DOHH2 (cell line): ENCODE data around the gene SLX4IP.

Source experiments
- H3F3A ChIP-seq: fragments of 200-600 bp; sonication (generic), shearing (Covaris generic); 2 replicates; pipeline ENCODE4 v1.6.0; 2016; ENCODE audit warnings: antibody characterized with exemption, mild to moderate bottlenecking; ENCODE audit not compliant: control insufficient read depth, insufficient read depth
- H3K27ac ChIP-seq: fragments of 200-600 bp; sonication (generic); 2 replicates; pipeline ENCODE4 v1.5.1; 2014; ENCODE audit warnings: low read depth, mild to moderate bottlenecking, low read length, moderate library complexity
- H3K27me3 ChIP-seq: fragments of 200-600 bp; sonication (generic); 2 replicates; pipeline ENCODE4 v1.6.1; 2014; ENCODE audit warnings: mild to moderate bottlenecking, low read length, mixed read lengths; ENCODE audit not compliant: control insufficient read depth
- H3K36me3 ChIP-seq: fragments of 200-600 bp; sonication (generic); 2 replicates; pipeline ENCODE4 v1.6.1; 2014; ENCODE audit warnings: mild to moderate bottlenecking, low read length, moderate library complexity, mixed read lengths; ENCODE audit not compliant: control insufficient read depth
- H3K4me1 ChIP-seq: fragments of 200-600 bp; sonication (generic); 2 replicates; pipeline ENCODE4 v1.6.1; 2014; ENCODE audit warnings: mild to moderate bottlenecking, low read length, mixed read lengths; ENCODE audit not compliant: control insufficient read depth
- H3K4me2 ChIP-seq: fragments of 200-600 bp; sonication (generic); 2 replicates; pipeline ENCODE4 v1.6.0; 2014; ENCODE audit warnings: mild to moderate bottlenecking, low read length, moderate library complexity
- H3K4me3 ChIP-seq: fragments of 200-600 bp; sonication (generic); 2 replicates; pipeline ENCODE4 v1.5.1; 2014; ENCODE audit warnings: mild to moderate bottlenecking, low read length, mixed read lengths
- H3K79me2 ChIP-seq: fragments of 200-600 bp; sonication (generic); 2 replicates; pipeline ENCODE4 v1.6.1; 2014; ENCODE audit warnings: mild to moderate bottlenecking, low read length, mixed read lengths; ENCODE audit not compliant: control insufficient read depth
- H3K9me2 ChIP-seq: fragments of 200-600 bp; sonication (generic); replicated peaks from 2 replicates; pipeline ENCODE4 v1.6.1; 2014; ENCODE audit warnings: mild to moderate bottlenecking, low read length, mixed read lengths; ENCODE audit not compliant: control insufficient read depth
- H3K9me3 ChIP-seq: fragments of 200-600 bp; sonication (generic); 2 replicates; pipeline ENCODE4 v1.6.1; 2014; ENCODE audit warnings: antibody characterized with exemption, low read length, mixed read lengths; ENCODE audit not compliant: control insufficient read depth, insufficient read depth
- H4K20me1 ChIP-seq: fragments of 200-600 bp; sonication (generic); 2 replicates; pipeline ENCODE4 v1.6.0; 2014; ENCODE audit warnings: low read depth, mild to moderate bottlenecking, antibody characterized with exemption, low read length, moderate library complexity; ENCODE audit not compliant: control insufficient read depth, insufficient read depth
- EZH2phosphoT487 ChIP-seq: fragments of 200-600 bp; sonication (generic); IDR thresholded peaks from 2 replicates; pipeline ENCODE4 v1.6.1; 2017; ENCODE audit warnings: borderline replicate concordance, mild to moderate bottlenecking, antibody characterized with exemption, low read length, moderate library complexity, mixed read lengths
- TF ChIP-seq, protein P1 (sequence below): fragments of 200-600 bp; sonication (generic); IDR thresholded peaks from one replicate; pipeline ENCODE4 v1.5.1; 2014; ENCODE audit warnings: antibody characterized with exemption, mild to moderate bottlenecking, low read depth, low read length; ENCODE audit not compliant: poor library complexity, severe bottlenecking

SLX4IP gene

DNA sequence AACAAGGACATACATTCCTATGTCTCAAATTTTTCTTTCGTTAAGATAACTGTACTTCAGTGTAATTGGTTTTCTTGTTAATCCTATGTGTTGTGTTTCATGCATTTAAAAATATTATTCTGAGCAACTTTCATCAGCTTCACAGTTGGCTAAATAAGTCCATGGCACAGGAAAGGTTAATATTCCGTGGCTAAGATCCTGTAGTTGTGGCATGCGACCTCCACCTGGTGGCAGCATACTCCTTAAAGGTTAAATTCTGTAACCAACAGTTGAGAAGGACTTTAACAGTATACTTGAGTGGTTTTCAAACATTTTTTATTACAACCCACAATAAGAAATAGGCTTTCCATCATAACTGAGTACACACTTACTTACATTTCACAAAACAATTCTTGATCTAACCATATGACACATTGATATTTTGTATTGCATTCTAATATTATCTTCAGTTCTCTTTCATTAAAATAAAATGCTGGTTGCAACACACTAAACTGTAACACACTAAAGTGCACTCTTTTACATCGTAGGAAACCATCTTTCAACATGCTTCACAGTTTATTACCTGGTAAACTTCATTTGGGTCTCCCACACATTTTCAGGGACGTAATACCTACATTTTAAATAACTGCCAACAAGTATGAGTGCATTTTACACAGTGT lies 118.3 kb downstream of the SLX4IP start:
- Histone ChIP-seq H3K4me3 (no peak overlapping the region), H3K4me1 (peaks cover 15% of the 10 kb centered on the region), H3K79me2 (peaks cover 6% of the 10 kb centered on the region; the same call in 1 of the 2 replicates), H3K27me3 (no peaks in the 10 kb centered on the region), H3F3A (no peaks in the 10 kb centered on the region), H3K27ac (no peak overlapping the region), H3K9me2 (no peaks in the 10 kb centered on the region), H3K36me3 (no peaks in the 10 kb centered on the region; the same call in 1 of the 2 replicates), H4K20me1 (no peaks in the 10 kb centered on the region), H3K9me3 (no peaks in the 10 kb centered on the region), H3K4me2 (no peak overlapping the region)
- TF ChIP-seq, protein P1, sequence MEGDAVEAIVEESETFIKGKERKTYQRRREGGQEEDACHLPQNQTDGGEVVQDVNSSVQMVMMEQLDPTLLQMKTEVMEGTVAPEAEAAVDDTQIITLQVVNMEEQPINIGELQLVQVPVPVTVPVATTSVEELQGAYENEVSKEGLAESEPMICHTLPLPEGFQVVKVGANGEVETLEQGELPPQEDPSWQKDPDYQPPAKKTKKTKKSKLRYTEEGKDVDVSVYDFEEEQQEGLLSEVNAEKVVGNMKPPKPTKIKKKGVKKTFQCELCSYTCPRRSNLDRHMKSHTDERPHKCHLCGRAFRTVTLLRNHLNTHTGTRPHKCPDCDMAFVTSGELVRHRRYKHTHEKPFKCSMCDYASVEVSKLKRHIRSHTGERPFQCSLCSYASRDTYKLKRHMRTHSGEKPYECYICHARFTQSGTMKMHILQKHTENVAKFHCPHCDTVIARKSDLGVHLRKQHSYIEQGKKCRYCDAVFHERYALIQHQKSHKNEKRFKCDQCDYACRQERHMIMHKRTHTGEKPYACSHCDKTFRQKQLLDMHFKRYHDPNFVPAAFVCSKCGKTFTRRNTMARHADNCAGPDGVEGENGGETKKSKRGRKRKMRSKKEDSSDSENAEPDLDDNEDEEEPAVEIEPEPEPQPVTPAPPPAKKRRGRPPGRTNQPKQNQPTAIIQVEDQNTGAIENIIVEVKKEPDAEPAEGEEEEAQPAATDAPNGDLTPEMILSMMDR, result peak; percentile 71
- no peak for TF ChIP-seq EZH2phosphoT487

DNA sequence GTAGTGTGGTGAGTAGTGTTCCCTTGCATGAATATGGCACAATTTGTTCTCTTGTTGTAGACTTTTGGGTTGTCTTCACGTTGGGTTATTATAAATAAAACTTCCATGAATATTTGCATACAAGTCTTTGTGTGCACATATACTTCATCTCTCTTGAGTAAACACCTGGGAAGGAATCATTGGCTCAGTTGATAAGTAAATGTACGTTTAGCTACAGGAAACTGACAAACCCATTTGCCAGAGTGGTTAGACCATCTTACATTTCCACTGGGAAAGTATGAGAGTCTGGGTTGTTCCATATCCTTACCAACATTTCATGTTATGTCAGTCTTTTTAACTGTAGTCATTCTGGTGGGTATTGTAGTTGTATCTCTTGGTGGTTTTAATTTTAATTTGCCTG lies 119.2 kb downstream of the SLX4IP start:
- Histone ChIP-seq H3K4me1 (peaks cover 16% of the 10 kb centered on the region), H4K20me1 (no peaks in the 10 kb centered on the region), H3K9me2 (no peaks in the 10 kb centered on the region), H3K79me2 (peaks cover 6% of the 10 kb centered on the region; the same call in 1 of the 2 replicates), H3K4me2 (no peak overlapping the region), H3K27ac (no peak overlapping the region), H3K27me3 (no peaks in the 10 kb centered on the region), H3F3A (no peaks in the 10 kb centered on the region), H3K4me3 (no peak overlapping the region), H3K36me3 (no peaks in the 10 kb centered on the region; the same call in 1 of the 2 replicates), H3K9me3 (no peaks in the 10 kb centered on the region)
- TF ChIP-seq EZH2phosphoT487, result no peak
- TF ChIP-seq, protein P1, result no peak

DNA sequence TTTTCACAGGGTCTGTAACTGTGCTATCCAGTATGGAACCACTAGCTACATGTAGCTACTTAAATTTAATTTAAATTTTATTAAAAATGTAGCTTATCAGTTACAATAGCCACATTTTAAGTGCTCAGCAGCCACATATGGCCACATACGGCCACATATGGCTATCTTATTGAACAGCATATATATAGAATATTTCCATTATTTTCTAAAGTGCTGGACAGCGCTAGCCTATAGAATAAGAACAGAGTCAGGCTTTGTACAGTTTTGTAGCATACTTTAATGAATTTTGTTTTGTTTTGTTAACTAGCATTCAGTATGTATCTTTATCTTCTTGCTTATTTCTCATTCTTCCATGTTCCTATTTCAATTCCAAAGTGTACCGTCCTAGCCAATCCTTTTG lies 120.3 kb downstream of the SLX4IP start:
- Histone ChIP-seq H3K9me3 (no peaks in the 10 kb centered on the region), H3K36me3 (no peaks in the 10 kb centered on the region; the same call in 1 of the 2 replicates), H3K4me1 (peaks cover 18% of the 10 kb centered on the region), H3K27ac (no peak overlapping the region), H3K4me3 (no peak overlapping the region), H3K27me3 (no peaks in the 10 kb centered on the region), H3K9me2 (no peaks in the 10 kb centered on the region), H3K79me2 (peaks cover 6% of the 10 kb centered on the region; the same call in 1 of the 2 replicates), H4K20me1 (no peaks in the 10 kb centered on the region), H3F3A (no peaks in the 10 kb centered on the region), H3K4me2 (no peak overlapping the region)
- TF ChIP-seq EZH2phosphoT487, result no peak
- TF ChIP-seq, protein P1, result no peak
